PC-9 (cell line): Measurements from ENCODE around the gene PTCD2.

Experiments used
- CTCF ChIP-seq: fragments of 200-600 bp; sonication (generic); conservative IDR thresholded peaks from 2 replicates; pipeline ENCODE4 v1.6.1; 2017; ENCODE audit warnings: mixed run types, antibody characterized with exemption, mild to moderate bottlenecking, moderate library complexity
- EZH2 ChIP-seq: fragments of 200-600 bp; sonication (generic); IDR thresholded peaks from 2 replicates; pipeline ENCODE4 v1.8.0; 2017; ENCODE audit warnings: antibody characterized with exemption, low read depth

GRCh38 chr5:72364951-72365350 lies 44.8 kb downstream of the PTCD2 start:
- TF ChIP-seq CTCF (no peak), EZH2 (no peak)
